ENCODE measurements around the gene WIPI1.
A peak's percentile ranks its signal among the peaks of the same experiment; 100 is the strongest.
"Not testable (repeated sequence)": the region's sequence is repeated elsewhere in the genome, so short reads cannot be mapped to it uniquely, and the experiment has no call there.

Gene WIPI1

GRCh38 chr17:68383443-68384321 is 73.6 kb downstream of the WIPI1 start:
- no peak for DNase-seq

- no peak for DNase-seq
These were observed 74.2 kb downstream of the WIPI1 start for GRCh38 chr17:68383120-68383442.

GRCh38 chr17:68382582-68383085 is 74.7 kb downstream of the WIPI1 start:
- DNase-seq = no peak

- no peak for DNase-seq
These were observed 76.0 kb downstream of the WIPI1 start for GRCh38 chr17:68381076-68381900.

- no peak for DNase-seq
These were observed 77.3 kb downstream of the WIPI1 start for GRCh38 chr17:68379692-68380677.

- DNase-seq = no peak
These were observed 78.2 kb downstream of the WIPI1 start for GRCh38 chr17:68379177-68379510.

- DNase-seq = peak; percentile 12 to 36
These were observed 78.8 kb downstream of the WIPI1 start for GRCh38 chr17:68378268-68379176.

- no peak for DNase-seq
These were observed 79.5 kb downstream of the WIPI1 start for GRCh38 chr17:68377771-68378267.

- not testable (repeated sequence) for DNase-seq
These were observed 81.1 kb downstream of the WIPI1 start for GRCh38 chr17:68376178-68376577.

GRCh38 chr17:68375566-68375965 is 81.7 kb downstream of the WIPI1 start:
- DNase-seq = no peak
